Measurements from ENCODE around the gene TGM2.

TGM2 gene

DNA sequence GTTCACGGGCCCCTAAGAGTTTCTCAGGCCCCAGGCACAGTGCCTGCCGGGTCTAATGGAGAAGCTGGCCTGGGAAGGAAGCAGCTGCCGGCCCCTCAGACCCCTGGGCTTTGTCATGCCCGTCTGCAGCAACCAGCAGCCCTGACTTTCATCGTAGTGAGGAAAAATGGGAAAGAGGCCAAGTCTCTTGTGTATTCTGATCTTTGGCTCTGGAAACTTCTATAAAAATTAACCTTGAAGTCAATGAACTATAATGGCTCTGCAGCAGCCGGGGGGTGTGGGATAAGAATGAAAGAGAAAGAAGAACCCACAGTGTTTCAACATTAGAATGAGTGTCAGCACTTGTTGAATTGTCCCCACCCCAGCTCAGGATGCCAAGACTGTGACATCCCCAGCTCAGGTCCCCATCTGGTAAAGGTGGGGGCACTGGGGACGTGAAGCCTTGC lies 12.9 kb downstream of the TGM2 start:
- no peaks in the 10 kb centered on the region for H3K27me3 ChIP-seq (ENCODE audit: control insufficient read depth, insufficient read depth, low read length)
- H3K4me1 ChIP-seq (ENCODE audit: control insufficient read depth, insufficient read depth, low read length), result no peaks in the 10 kb centered on the region; the same call in 1 of the 2 replicates
- no peak for DNase-seq (ENCODE audit: low read depth, low spot score)
- H3K36me3 ChIP-seq (ENCODE audit: control insufficient read depth, insufficient read depth, low read length), result no peaks in the 10 kb centered on the region
- H3K27ac ChIP-seq (ENCODE audit: low read length), result no peak overlapping the region
- H3K9me3 ChIP-seq (ENCODE audit: control insufficient read depth, insufficient read depth, low read length), result no peaks in the 10 kb centered on the region
- H3K4me3 ChIP-seq (ENCODE audit: low read length), result no peak overlapping the region
- WGBS (ENCODE audit: insufficient coverage, insufficient read length), result no CpG with 5 or more reads among the region's 7 CpGs

DNA sequence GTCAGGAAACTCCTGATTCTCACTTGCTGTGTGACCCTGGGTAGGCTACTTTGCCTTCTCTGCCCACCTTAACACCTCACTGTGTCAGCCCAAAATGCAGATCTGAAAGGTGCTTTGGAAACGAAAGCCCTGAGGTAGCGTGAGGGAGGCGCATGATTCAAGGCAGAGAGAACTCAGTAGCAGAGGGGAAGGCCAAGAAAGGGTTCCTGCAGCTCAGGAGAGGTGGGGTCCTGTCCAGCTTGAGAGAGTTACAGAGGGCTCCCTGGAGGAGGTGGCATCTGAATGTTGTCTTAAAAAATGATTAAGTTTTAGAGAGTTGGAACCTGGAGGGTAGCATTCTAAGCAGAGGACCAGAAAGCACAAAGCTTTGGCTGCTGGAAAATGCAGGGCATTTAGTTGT lies 13.6 kb downstream of the TGM2 start:
- no peak for DNase-seq (ENCODE audit: low read depth, low spot score)
- Histone ChIP-seq H3K4me1 (ENCODE audit: control insufficient read depth, insufficient read depth, low read length) (no peaks in the 10 kb centered on the region; the same call in 1 of the 2 replicates), H3K36me3 (ENCODE audit: control insufficient read depth, insufficient read depth, low read length) (no peaks in the 10 kb centered on the region), H3K4me3 (ENCODE audit: low read length) (no peak overlapping the region), H3K27ac (ENCODE audit: low read length) (no peak overlapping the region), H3K9me3 (ENCODE audit: control insufficient read depth, insufficient read depth, low read length) (no peaks in the 10 kb centered on the region), H3K27me3 (ENCODE audit: control insufficient read depth, insufficient read depth, low read length) (no peaks in the 10 kb centered on the region)
- WGBS (ENCODE audit: insufficient coverage, insufficient read length), result no CpG with 5 or more reads among the region's 3 CpGs

DNA sequence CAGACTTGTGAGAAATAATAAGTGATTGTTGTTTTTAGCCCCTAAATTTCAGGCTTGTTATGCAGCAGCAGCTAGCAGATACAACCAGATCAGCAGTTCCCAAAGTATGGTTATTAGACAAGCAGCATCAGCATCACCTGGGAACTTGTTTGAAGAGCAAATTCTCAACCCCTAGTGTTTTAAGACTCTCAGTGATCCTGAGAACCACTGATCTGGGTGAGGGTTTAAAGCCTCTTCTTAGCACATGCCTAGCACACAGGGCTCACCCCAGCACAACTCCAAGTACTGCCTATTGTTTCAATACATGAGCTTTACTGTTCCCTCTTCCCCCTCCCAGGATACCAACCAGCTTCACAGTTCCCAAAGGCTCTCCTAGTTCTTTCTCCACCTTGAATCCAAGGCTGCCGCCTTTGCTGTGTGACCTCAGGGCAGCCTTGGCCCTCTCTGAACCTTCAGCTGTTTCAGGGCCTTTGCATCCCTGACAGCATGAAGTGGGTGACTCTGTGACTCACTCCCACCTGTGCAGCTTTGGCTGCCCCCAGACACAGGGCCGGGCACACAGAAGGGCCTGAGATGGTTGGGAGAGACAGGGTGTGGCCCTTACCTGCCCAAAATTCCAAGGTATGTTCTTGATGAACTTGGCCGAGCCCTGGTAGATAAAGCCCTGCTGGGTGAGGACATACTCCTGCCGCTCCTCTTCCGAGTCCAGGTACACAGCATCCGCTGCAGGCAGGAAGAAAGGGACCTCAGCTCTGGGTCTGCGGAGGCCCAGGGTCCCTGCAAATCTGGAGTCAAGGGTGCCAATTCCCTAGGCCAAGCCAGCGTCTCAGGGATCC lies 14.5 kb downstream of the TGM2 start:
- Histone ChIP-seq H3K4me1 (ENCODE audit: control insufficient read depth, insufficient read depth, low read length) (no peaks in the 10 kb centered on the region; the same call in 1 of the 2 replicates), H3K27ac (ENCODE audit: low read length) (no peak overlapping the region), H3K27me3 (ENCODE audit: control insufficient read depth, insufficient read depth, low read length) (no peaks in the 10 kb centered on the region), H3K9me3 (ENCODE audit: control insufficient read depth, insufficient read depth, low read length) (no peaks in the 10 kb centered on the region), H3K4me3 (ENCODE audit: low read length) (no peak overlapping the region), H3K36me3 (ENCODE audit: control insufficient read depth, insufficient read depth, low read length) (no peaks in the 10 kb centered on the region)
- no peak for DNase-seq (ENCODE audit: low read depth, low spot score)
- WGBS (ENCODE audit: insufficient coverage, insufficient read length), result no CpG with 5 or more reads among the region's 8 CpGs

DNA sequence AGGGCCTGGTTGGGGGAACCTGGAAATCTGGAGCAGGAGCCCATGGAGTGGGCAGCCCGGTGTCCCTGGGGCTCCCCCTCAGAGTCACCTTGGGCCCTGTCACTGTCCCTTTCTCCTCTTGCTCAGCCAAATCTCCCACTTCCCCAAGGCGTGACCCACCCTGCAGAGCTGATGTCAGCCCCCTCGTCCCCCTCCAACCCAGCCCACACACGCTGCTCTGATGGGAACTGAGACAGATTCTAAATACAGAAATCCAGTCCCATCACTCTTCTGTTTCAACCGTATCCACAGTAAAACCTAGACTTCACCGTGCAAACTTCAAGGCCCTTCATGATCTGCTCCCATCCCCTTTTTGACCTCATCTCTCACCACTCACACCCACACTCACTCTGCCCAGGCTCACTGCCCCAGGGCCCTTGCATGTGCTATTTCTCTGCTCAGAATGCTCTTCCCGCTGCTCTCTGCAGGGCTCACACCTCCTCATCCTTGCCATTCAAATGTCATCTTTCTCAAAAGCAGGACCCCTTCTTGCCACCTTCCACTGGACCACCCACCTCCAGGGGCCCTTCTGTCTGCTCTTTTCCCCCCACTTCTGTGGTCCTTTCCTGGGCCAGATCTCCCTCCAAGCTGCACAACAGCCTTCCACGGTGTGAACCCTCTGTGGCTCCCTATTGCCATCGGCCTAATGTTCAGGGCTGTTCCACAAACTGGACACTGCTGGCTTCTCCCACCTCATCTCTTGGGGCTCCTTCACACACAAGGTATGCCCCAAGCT lies 16.6 kb downstream of the TGM2 start:
- Histone ChIP-seq H3K9me3 (ENCODE audit: control insufficient read depth, insufficient read depth, low read length) (no peaks in the 10 kb centered on the region), H3K4me3 (ENCODE audit: low read length) (no peak overlapping the region), H3K27ac (ENCODE audit: low read length) (no peak overlapping the region), H3K36me3 (ENCODE audit: control insufficient read depth, insufficient read depth, low read length) (no peaks in the 10 kb centered on the region), H3K27me3 (ENCODE audit: control insufficient read depth, insufficient read depth, low read length) (no peaks in the 10 kb centered on the region), H3K4me1 (ENCODE audit: control insufficient read depth, insufficient read depth, low read length) (peaks cover 1% of the 10 kb centered on the region)
- no peak for DNase-seq (ENCODE audit: low read depth, low spot score)
- WGBS (ENCODE audit: insufficient coverage, insufficient read length), result no CpG with 5 or more reads among the region's 9 CpGs

DNA sequence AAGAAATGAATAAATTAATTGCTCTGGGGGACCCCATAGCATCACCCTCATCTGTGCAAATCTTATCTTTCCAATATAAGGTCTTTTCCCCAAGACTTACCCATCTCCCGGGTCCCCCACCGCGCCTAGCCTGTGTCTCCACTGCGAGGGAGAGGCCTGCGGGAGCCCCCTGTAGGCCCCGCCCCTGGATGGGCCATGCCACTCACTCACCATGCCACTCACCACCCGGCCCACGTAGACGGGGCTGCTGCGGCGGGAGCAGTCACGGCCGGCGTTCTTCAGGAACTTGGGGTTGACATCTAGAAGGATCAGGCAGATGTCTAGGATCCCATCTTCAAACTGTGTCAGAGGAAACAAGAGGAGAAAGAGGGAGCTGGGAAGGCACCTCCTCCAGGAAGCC lies 17.3 kb downstream of the TGM2 start:
- no peaks in the 10 kb centered on the region for H3K27me3 ChIP-seq (ENCODE audit: control insufficient read depth, insufficient read depth, low read length)
- no peak for DNase-seq (ENCODE audit: low read depth, low spot score)
- no peaks in the 10 kb centered on the region for H3K9me3 ChIP-seq (ENCODE audit: control insufficient read depth, insufficient read depth, low read length)
- H3K4me3 ChIP-seq (ENCODE audit: low read length), result no peak overlapping the region
- H3K36me3 ChIP-seq (ENCODE audit: control insufficient read depth, insufficient read depth, low read length), result no peaks in the 10 kb centered on the region
- H3K27ac ChIP-seq (ENCODE audit: low read length), result no peak overlapping the region
- peaks cover 1% of the 10 kb centered on the region for H3K4me1 ChIP-seq (ENCODE audit: control insufficient read depth, insufficient read depth, low read length)
- no CpG with 5 or more reads among the region's 14 CpGs for WGBS (ENCODE audit: insufficient coverage, insufficient read length)

DNA sequence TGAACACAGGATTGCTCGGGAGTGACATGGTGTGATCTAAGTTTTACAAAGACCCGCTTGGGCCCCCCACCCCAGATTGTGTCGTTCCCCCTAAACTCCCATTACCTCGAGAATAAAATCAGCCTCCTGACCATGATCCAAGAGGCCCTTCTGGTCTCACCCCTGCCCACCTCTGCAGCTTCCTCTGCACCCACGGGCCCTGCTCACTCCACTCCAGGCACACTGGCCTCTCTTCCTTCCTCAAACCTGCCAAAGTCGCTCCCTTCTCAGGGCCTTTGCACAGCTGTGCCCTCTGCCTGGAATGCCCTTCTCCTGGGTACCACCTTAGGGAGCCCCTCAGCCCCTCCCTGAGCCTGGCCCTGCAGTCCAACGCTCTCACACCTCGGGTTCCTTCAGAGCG lies 17.9 kb downstream of the TGM2 start:
- H3K4me1 ChIP-seq (ENCODE audit: control insufficient read depth, insufficient read depth, low read length), result peaks cover 1% of the 10 kb centered on the region; the same call in 1 of the 2 replicates
- no CpG with 5 or more reads among the region's 9 CpGs for WGBS (ENCODE audit: insufficient coverage, insufficient read length)
- no peaks in the 10 kb centered on the region for H3K36me3 ChIP-seq (ENCODE audit: control insufficient read depth, insufficient read depth, low read length)
- no peak overlapping the region for H3K4me3 ChIP-seq (ENCODE audit: low read length)
- no peak overlapping the region for H3K27ac ChIP-seq (ENCODE audit: low read length)
- DNase-seq (ENCODE audit: low read depth, low spot score), result no peak
- no peaks in the 10 kb centered on the region for H3K27me3 ChIP-seq (ENCODE audit: control insufficient read depth, insufficient read depth, low read length)
- H3K9me3 ChIP-seq (ENCODE audit: control insufficient read depth, insufficient read depth, low read length), result no peaks in the 10 kb centered on the region

DNA sequence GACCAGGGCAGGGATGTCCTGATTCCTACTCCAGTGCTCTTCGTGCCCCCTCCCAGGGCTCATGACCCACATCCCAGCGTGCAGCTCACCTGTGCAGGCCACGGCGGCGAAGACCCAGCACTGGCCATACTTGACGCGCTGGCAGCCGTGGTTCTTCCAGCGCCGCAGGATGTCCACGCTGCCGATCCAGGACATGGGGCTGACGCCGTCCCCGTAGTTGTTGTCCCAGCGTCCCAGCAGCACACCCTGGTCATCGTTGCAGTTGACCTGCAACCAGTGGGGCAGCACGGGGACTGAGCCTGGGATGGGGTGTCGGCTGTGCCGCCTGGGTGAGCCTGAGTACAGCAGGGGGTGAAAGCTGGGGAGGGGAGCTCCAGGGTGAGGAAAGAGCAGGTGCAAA lies 18.4 kb downstream of the TGM2 start:
- Histone ChIP-seq H3K9me3 (ENCODE audit: control insufficient read depth, insufficient read depth, low read length) (no peaks in the 10 kb centered on the region), H3K4me3 (ENCODE audit: low read length) (no peak overlapping the region), H3K36me3 (ENCODE audit: control insufficient read depth, insufficient read depth, low read length) (no peaks in the 10 kb centered on the region), H3K4me1 (ENCODE audit: control insufficient read depth, insufficient read depth, low read length) (peaks cover 1% of the 10 kb centered on the region; the same call in 1 of the 2 replicates), H3K27ac (ENCODE audit: low read length) (no peak overlapping the region), H3K27me3 (ENCODE audit: control insufficient read depth, insufficient read depth, low read length) (no peaks in the 10 kb centered on the region)
- WGBS (ENCODE audit: insufficient coverage, insufficient read length), result no CpG with 5 or more reads among the region's 20 CpGs
- no peak for DNase-seq (ENCODE audit: low read depth, low spot score)

DNA sequence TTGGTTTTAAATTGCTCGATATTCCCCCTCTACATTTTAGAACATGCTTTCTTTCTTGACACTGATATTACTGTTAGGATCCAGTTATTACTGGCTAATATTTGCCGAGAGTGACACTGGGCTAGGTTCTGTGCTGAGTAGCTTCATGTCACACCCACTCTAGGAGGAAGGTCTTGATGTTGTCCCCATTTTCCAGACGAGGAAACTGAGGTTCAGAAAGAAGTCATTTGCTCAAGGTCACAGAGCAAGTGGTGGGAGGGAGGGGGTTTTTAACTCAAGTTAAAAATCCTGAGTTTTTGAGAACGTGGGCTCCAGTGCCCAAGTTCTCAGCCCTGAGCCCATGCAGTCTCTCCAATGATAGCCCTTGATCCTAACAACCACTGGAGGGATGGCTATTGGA lies 18.9 kb downstream of the TGM2 start:
- H3K4me1 ChIP-seq (ENCODE audit: control insufficient read depth, insufficient read depth, low read length), result peaks cover 2% of the 10 kb centered on the region; the same call in 1 of the 2 replicates
- no peaks in the 10 kb centered on the region for H3K36me3 ChIP-seq (ENCODE audit: control insufficient read depth, insufficient read depth, low read length)
- H3K27ac ChIP-seq (ENCODE audit: low read length), result no peak overlapping the region
- no peak for DNase-seq (ENCODE audit: low read depth, low spot score)
- no peak overlapping the region for H3K4me3 ChIP-seq (ENCODE audit: low read length)
- WGBS (ENCODE audit: insufficient coverage, insufficient read length), result no CpG with 5 or more reads among the region's 4 CpGs
- H3K9me3 ChIP-seq (ENCODE audit: control insufficient read depth, insufficient read depth, low read length), result no peaks in the 10 kb centered on the region
- H3K27me3 ChIP-seq (ENCODE audit: control insufficient read depth, insufficient read depth, low read length), result no peaks in the 10 kb centered on the region

DNA sequence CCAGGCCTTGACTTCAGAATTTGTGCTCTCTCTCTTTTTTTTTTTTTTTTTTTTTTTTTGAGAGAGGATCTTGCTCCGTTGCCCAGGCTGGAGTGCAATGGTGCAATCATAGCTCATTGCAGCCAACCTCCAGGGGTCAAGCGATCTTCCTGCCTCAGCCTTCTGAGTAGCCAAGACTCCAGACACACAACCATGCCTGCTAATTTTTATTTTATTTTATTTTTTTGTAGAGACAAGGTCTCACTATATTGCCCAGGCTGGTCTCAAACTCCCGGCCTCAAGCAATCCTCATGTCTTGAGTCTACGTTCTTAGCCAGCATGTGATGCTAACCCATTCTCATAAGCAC lies 19.4 kb downstream of the TGM2 start:
- no peak for DNase-seq (ENCODE audit: low read depth, low spot score)
- Histone ChIP-seq H3K4me3 (ENCODE audit: low read length) (no peak overlapping the region), H3K9me3 (ENCODE audit: control insufficient read depth, insufficient read depth, low read length) (no peaks in the 10 kb centered on the region), H3K36me3 (ENCODE audit: control insufficient read depth, insufficient read depth, low read length) (no peaks in the 10 kb centered on the region), H3K4me1 (ENCODE audit: control insufficient read depth, insufficient read depth, low read length) (peaks cover 3% of the 10 kb centered on the region; the same call in 1 of the 2 replicates), H3K27me3 (ENCODE audit: control insufficient read depth, insufficient read depth, low read length) (no peaks in the 10 kb centered on the region), H3K27ac (ENCODE audit: low read length) (no peak overlapping the region)
- WGBS (ENCODE audit: insufficient coverage, insufficient read length), result no CpG with 5 or more reads among the region's 4 CpGs

DNA sequence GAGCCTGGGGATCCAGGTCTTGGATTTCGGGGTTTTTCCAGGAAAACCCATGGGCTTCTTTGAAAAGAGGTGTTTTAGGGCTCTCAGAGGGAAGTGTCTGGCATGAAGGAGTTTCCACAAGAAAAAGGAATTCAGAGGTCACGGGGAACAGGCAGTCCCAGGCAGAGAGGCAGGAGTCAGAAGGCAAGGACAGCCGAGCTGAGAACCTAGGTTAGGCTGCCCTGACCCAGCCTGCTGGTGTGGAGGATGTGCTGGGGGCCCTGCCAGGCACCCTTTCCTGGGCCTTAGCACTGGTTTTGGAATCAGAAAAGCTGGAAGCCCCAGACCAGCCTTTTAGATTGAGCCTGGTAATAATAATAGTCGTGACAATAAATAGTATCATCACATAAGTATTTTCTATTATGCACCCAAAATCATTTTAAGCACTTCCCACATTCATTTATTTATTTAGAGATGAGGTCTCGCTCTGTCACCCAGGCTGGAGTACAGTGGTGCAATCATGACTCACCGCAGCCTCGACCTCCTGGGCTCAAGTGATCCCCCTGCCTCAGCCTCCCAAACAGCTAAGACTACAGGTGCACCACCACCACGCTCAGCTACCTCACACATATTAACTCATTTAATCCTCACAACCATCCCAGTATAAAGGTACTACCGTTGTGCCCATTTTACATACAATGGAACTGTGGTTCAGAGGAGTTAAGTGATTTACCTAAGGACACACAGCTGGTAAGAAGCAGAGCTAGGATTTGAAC lies 19.9 kb downstream of the TGM2 start:
- Histone ChIP-seq H3K36me3 (ENCODE audit: control insufficient read depth, insufficient read depth, low read length) (no peaks in the 10 kb centered on the region), H3K9me3 (ENCODE audit: control insufficient read depth, insufficient read depth, low read length) (no peaks in the 10 kb centered on the region), H3K27me3 (ENCODE audit: control insufficient read depth, insufficient read depth, low read length) (no peaks in the 10 kb centered on the region), H3K27ac (ENCODE audit: low read length) (no peak overlapping the region), H3K4me3 (ENCODE audit: low read length) (no peak overlapping the region), H3K4me1 (ENCODE audit: control insufficient read depth, insufficient read depth, low read length) (peaks cover 3% of the 10 kb centered on the region; the same call in 1 of the 2 replicates)
- no CpG with 5 or more reads among the region's 9 CpGs for WGBS (ENCODE audit: insufficient coverage, insufficient read length)
- DNase-seq (ENCODE audit: low read depth, low spot score), result no peak
